ENCODE data around the gene DYSF. TPM values are rescaled to one million over a fixed set of nuclear protein-coding genes. Genes with fewer than 3 reads are reported as not detected.

The DYSF gene
- polyA plus RNA-seq, 6 donors from 2014 or later = 0.09 to 3.2 TPM; not detected in 4

- DNase-seq (peak; percentile 25), ATAC-seq (ENCODE audit: low read depth in 2 of 2) (no peak)
- Mint-ChIP-seq H3K9me3 (peaks cover 0 to 7% (median 4%) of the 10 kb centered on the region in 7 donors), H3K27me3 (peaks cover 25 to 31% (median 30%) of the 10 kb centered on the region in 3 donors), H3K36me3 (peaks cover 0 to 5% of the 10 kb centered on the region in 2 donors), H3K27ac (no peak overlapping the region), H3K4me3 (no peak overlapping the region), H3K4me1 (peaks cover 7 to 12% (median 12%) of the 10 kb centered on the region in 3 donors)
These were observed 95.5 kb downstream of the DYSF start for GRCh38 chr2:71548646-71549425.

- no peak overlapping the region for H3K27ac Mint-ChIP-seq
- ATAC-seq (ENCODE audit: low read depth in 2 of 2) (no peak), DNase-seq (no peak)
- H3K27me3 Mint-ChIP-seq = peaks cover 7 to 12% (median 8%) of the 10 kb centered on the region in 3 donors
- no peaks in the 10 kb centered on the region for H3K4me1 Mint-ChIP-seq
- peaks cover 0 to 2% (median 0%) of the 10 kb centered on the region in 7 donors for H3K9me3 Mint-ChIP-seq
- peak overlapping the region in 1 of 8 donors; percentile 57 for H3K4me3 Mint-ChIP-seq
- H3K36me3 Mint-ChIP-seq = no peaks in the 10 kb centered on the region
These were observed 97.7 kb downstream of the DYSF start for GRCh38 chr2:71550801-71551630.

- peaks cover 0 to 2% (median 0%) of the 10 kb centered on the region in 7 donors for H3K9me3 Mint-ChIP-seq
- H3K27me3 Mint-ChIP-seq = peaks cover 2 to 12% (median 7%) of the 10 kb centered on the region in 3 donors
- no peaks in the 10 kb centered on the region for H3K4me1 Mint-ChIP-seq
- no peak for DNase-seq
- H3K4me3 Mint-ChIP-seq = no peak overlapping the region
- no peak for ATAC-seq (ENCODE audit: low read depth in 2 of 2)
- H3K27ac Mint-ChIP-seq = no peak overlapping the region
- no peaks in the 10 kb centered on the region for H3K36me3 Mint-ChIP-seq
These were observed 98.2 kb downstream of the DYSF start for GRCh38 chr2:71551631-71551915.

GRCh38 chr2:71552356-71552755 lies 99.0 kb downstream of the DYSF start:
- H3K36me3 Mint-ChIP-seq = no peaks in the 10 kb centered on the region
- H3K27me3 Mint-ChIP-seq = peaks cover under 1 to 11% (median 3%) of the 10 kb centered on the region in 3 donors
- DNase-seq (no peak), ATAC-seq (ENCODE audit: low read depth in 2 of 2) (no peak)
- no peak overlapping the region for H3K27ac Mint-ChIP-seq
- H3K9me3 Mint-ChIP-seq = peaks cover 0 to 2% (median 0%) of the 10 kb centered on the region in 7 donors
- no peak overlapping the region for H3K4me3 Mint-ChIP-seq
- H3K4me1 Mint-ChIP-seq = peaks cover 0 to 2% (median 0%) of the 10 kb centered on the region in 3 donors

- H3K27ac Mint-ChIP-seq = no peak overlapping the region
- H3K36me3 Mint-ChIP-seq = no peaks in the 10 kb centered on the region
- DNase-seq (no peak), ATAC-seq (ENCODE audit: low read depth in 2 of 2) (no peak)
- H3K9me3 Mint-ChIP-seq = peaks cover 0 to 2% (median 0%) of the 10 kb centered on the region in 7 donors
- peaks cover 0 to 12% (median 3%) of the 10 kb centered on the region in 3 donors for H3K27me3 Mint-ChIP-seq
- H3K4me1 Mint-ChIP-seq = peaks cover 0 to 2% (median 0%) of the 10 kb centered on the region in 3 donors
- no peak overlapping the region for H3K4me3 Mint-ChIP-seq
These were observed 99.5 kb downstream of the DYSF start for GRCh38 chr2:71552861-71553301.

- H3K9me3 Mint-ChIP-seq = no peaks in the 10 kb centered on the region
- H3K27me3 Mint-ChIP-seq = peaks cover under 1 to 12% (median 3%) of the 10 kb centered on the region in 3 donors
- ATAC-seq (ENCODE audit: low read depth in 2 of 2) (no peak), DNase-seq (no peak)
- no peaks in the 10 kb centered on the region for H3K36me3 Mint-ChIP-seq
- H3K4me3 Mint-ChIP-seq = no peak overlapping the region
- H3K4me1 Mint-ChIP-seq = peaks cover 0 to 2% (median 0%) of the 10 kb centered on the region in 3 donors
- H3K27ac Mint-ChIP-seq = no peak overlapping the region
These were observed 100.8 kb downstream of the DYSF start for GRCh38 chr2:71554028-71554705.

GRCh38 chr2:71554706-71555056 lies 101.3 kb downstream of the DYSF start:
- Mint-ChIP-seq H3K27ac (peak overlapping the region in 1 of 6 donors; percentile 32), H3K9me3 (no peaks in the 10 kb centered on the region), H3K4me1 (peaks cover 0 to 2% (median 0%) of the 10 kb centered on the region in 3 donors), H3K27me3 (peaks cover 3 to 12% (median 5%) of the 10 kb centered on the region in 3 donors), H3K4me3 (peak overlapping the region in 1 of 8 donors; percentile 35), H3K36me3 (no peaks in the 10 kb centered on the region)
- DNase-seq = no peak
- ATAC-seq (ENCODE audit: low read depth in 2 of 2) = no peak

GRCh38 chr2:71555798-71556454 lies 102.6 kb downstream of the DYSF start:
- no peak overlapping the region for H3K4me3 Mint-ChIP-seq
- no peak overlapping the region for H3K27ac Mint-ChIP-seq
- DNase-seq (no peak), ATAC-seq (ENCODE audit: low read depth in 2 of 2) (no peak)
- no peaks in the 10 kb centered on the region for H3K9me3 Mint-ChIP-seq
- H3K36me3 Mint-ChIP-seq = no peaks in the 10 kb centered on the region
- peaks cover 3 to 12% (median 5%) of the 10 kb centered on the region in 3 donors for H3K27me3 Mint-ChIP-seq
- H3K4me1 Mint-ChIP-seq = peaks cover 0 to 2% (median 0%) of the 10 kb centered on the region in 3 donors

- H3K27me3 Mint-ChIP-seq = peaks cover 3 to 7% (median 5%) of the 10 kb centered on the region in 3 donors
- no peak overlapping the region for H3K4me3 Mint-ChIP-seq
- DNase-seq (no peak), ATAC-seq (ENCODE audit: low read depth in 2 of 2) (no peak)
- no peaks in the 10 kb centered on the region for H3K36me3 Mint-ChIP-seq
- no peak overlapping the region for H3K27ac Mint-ChIP-seq
- peaks cover 0 to 2% (median 0%) of the 10 kb centered on the region in 3 donors for H3K4me1 Mint-ChIP-seq
- H3K9me3 Mint-ChIP-seq = no peaks in the 10 kb centered on the region
These were observed 103.4 kb downstream of the DYSF start for GRCh38 chr2:71556692-71557250.

GRCh38 chr2:71557321-71557720 lies 104.0 kb downstream of the DYSF start:
- Mint-ChIP-seq H3K4me3 (no peak overlapping the region), H3K4me1 (peaks cover 0 to 2% (median 0%) of the 10 kb centered on the region in 3 donors), H3K27ac (no peak overlapping the region), H3K9me3 (no peaks in the 10 kb centered on the region), H3K27me3 (peaks cover 3 to 7% (median 5%) of the 10 kb centered on the region in 3 donors), H3K36me3 (no peaks in the 10 kb centered on the region)
- ATAC-seq (ENCODE audit: low read depth in 2 of 2) (no peak), DNase-seq (no peak)

- ATAC-seq (ENCODE audit: low read depth in 2 of 2) (no peak), DNase-seq (no peak)
- Mint-ChIP-seq H3K27me3 (peaks cover 3 to 7% (median 5%) of the 10 kb centered on the region in 3 donors), H3K4me1 (peaks cover 0 to 2% (median 0%) of the 10 kb centered on the region in 3 donors), H3K9me3 (no peaks in the 10 kb centered on the region), H3K27ac (no peak overlapping the region), H3K4me3 (no peak overlapping the region), H3K36me3 (no peaks in the 10 kb centered on the region)
These were observed 105.1 kb downstream of the DYSF start for GRCh38 chr2:71558300-71559051.

Measured in naive B cell (primary cell).